A549 (cell line): ENCODE measurements around the gene GAGE1. TPM values are rescaled to one million over a fixed set of nuclear protein-coding genes. Genes with fewer than 3 reads are reported as not detected.

Experiments
- ATAC-seq, 2 experiments: fragments of 200-7000 bp in 1 of 2; fragments of >200 bp in 1 of 2; cut with Nextera tagmentation in 1 of 2; cut with Tn5 transposase in 1 of 2; 3 replicates each; pipeline versions ENCODE4 v1.8.0 to v1.9.1; 2018 to 2020; ENCODE audit warnings: mild to moderate bottlenecking in 1 of 2, moderate library complexity in 1 of 2
- CTCF ChIA-PET: fragments of 300-600 bp; sonication (Branson Sonifier 250); formaldehyde crosslinking; extraction: SDS; loops from one replicate; lab custom pipeline; 2021; ENCODE audit warnings: antibody characterized with exemption, inconsistent platforms; lab: Yijun Ruan, JAX
- POLR2A ChIA-PET: fragments of 350-600 bp; formaldehyde crosslinking; extraction: SDS; loops from one replicate; lab custom pipeline; 2021; ENCODE audit warnings: antibody characterized with exemption, inconsistent platforms; lab: Yijun Ruan, JAX
- DNase-seq, 2 experiments: peaks; one replicate each; pipeline versions ENCODE4 v3.0.0 to v3.0.0-alpha.2; 2011 to 2016; ENCODE audit warnings: low read depth in 1 of 2, low spot score in 1 of 2
- FAIRE-seq: peaks from 2 replicates; lab custom pipeline; 2011; peaks lifted over from hg19 to GRCh38; lab: Jason Lieb, UNC
- H3K27ac ChIP-seq, 2 experiments: fragments of >200 bp; sonication (Bioruptor Twin); formaldehyde crosslinking; 3 replicates each; pipeline ENCODE4 v1.5.1; 2016 to 2017
- H3K4me1 ChIP-seq: fragments of >200 bp; sonication (Bioruptor Twin); formaldehyde crosslinking; 3 replicates; pipeline ENCODE4 v1.6.1; 2016
- H3K4me2 ChIP-seq: fragments of >200 bp; sonication (Bioruptor Twin); formaldehyde crosslinking; 3 replicates; pipeline ENCODE4 v1.6.1; 2016
- H3K4me3 ChIP-seq: fragments of >200 bp; sonication (Bioruptor Twin); formaldehyde crosslinking; 3 replicates; pipeline ENCODE4 v1.5.1; 2016
- H3K9me3 ChIP-seq: fragments of >200 bp; sonication (Bioruptor Twin); formaldehyde crosslinking; 3 replicates; pipeline ENCODE4 v1.6.1; 2016
- BCL3 ChIP-seq: fragments of >200 bp; sonication (Bioruptor Twin); formaldehyde crosslinking; IDR thresholded peaks from 3 replicates; pipeline ENCODE4 v1.6.1; 2016
- BHLHE40 ChIP-seq: IDR thresholded peaks from 2 replicates; pipeline ENCODE4 v1.6.1; 2012; ENCODE audit warnings: low read depth, low read length, inconsistent platforms
- CBX2 ChIP-seq: fragments of 200-600 bp; sonication (generic); IDR thresholded peaks from 2 replicates; pipeline ENCODE4 v1.6.1; 2016; ENCODE audit warnings: low read depth, mild to moderate bottlenecking, borderline replicate concordance
- CHD4 ChIP-seq: fragments of 200-600 bp; sonication (generic); IDR thresholded peaks from 2 replicates; pipeline ENCODE4 v1.6.1; 2016; ENCODE audit warnings: antibody characterized with exemption, mild to moderate bottlenecking, borderline replicate concordance
- E2F6 ChIP-seq: IDR thresholded peaks from 2 replicates; pipeline ENCODE4 v1.6.1; 2012; ENCODE audit warnings: low read depth, borderline replicate concordance
- HES2 ChIP-seq: fragments of >200 bp; sonication (Bioruptor Twin); formaldehyde crosslinking; IDR thresholded peaks from 2 replicates; pipeline ENCODE4 v1.6.1; 2016
- HOXB13 ChIP-seq: fragments of 250-450 bp; sonication (Bioruptor Pico); IDR thresholded peaks from 2 replicates; pipeline ENCODE4 v1.5.0; 2020; ENCODE audit warnings: low read depth, mild to moderate bottlenecking, moderate library complexity
- JUNB ChIP-seq: fragments of >200 bp; sonication (Bioruptor Twin); formaldehyde crosslinking; IDR thresholded peaks from 2 replicates; pipeline ENCODE4 v1.6.1; 2016
- KDM1A ChIP-seq: fragments of 200-600 bp; sonication (generic); IDR thresholded peaks from 2 replicates; pipeline ENCODE4 v1.6.1; 2016; ENCODE audit warnings: low read depth, mild to moderate bottlenecking
- MAX ChIP-seq: IDR thresholded peaks from 2 replicates; pipeline ENCODE4 v1.6.1; 2012
- MYC ChIP-seq: IDR thresholded peaks from 2 replicates; pipeline ENCODE4 v1.6.1; 2012; ENCODE audit warnings: mild to moderate bottlenecking, inconsistent platforms, low read length, improper control_type of control experiment, borderline replicate concordance
- PBX3 ChIP-seq: IDR thresholded peaks from 2 replicates; pipeline ENCODE4 v1.6.1; 2012
- RAD21 ChIP-seq, 2 experiments: fragments of >200 bp in 1 of 2; sonication (Bioruptor Twin) in 1 of 2; formaldehyde crosslinking in 1 of 2; IDR thresholded peaks in 1 of 2; conservative IDR thresholded peaks in 1 of 2; 2 replicates in 1 of 2; 3 replicates in 1 of 2; pipeline ENCODE4 v1.6.1; 2012 to 2018; ENCODE audit warnings: inconsistent platforms in 1 of 2
- WGBS: methylation state at CpG from one replicate; pipeline ENCODE4 v1.1.6; 2017; ENCODE audit errors: missing lambda C conversion rate; 5-methylcytosine and 5-hydroxymethylcytosine counted together
- polyA plus RNA-seq, 4 experiments: library from polyadenylated mRNA; depleted of rRNA in 3 of 4; stranded (reverse); fragments of >200 nt; fragmentation: RNase III in 1 of 4; extraction: RNeasy Plus Mini Kit Qiagen cat#74134 plus additional on column Dnase treatment in 1 of 4; gene quantifications; 2 replicates in 3 of 4; 3 replicates in 1 of 4; pipeline ENCODE4 v1.2.3, GENCODE V29; 2011 to 2017

GAGE1 gene
- polyA plus RNA-seq, 2 of the 4 experiments (the other 2 are of a cell fraction) = not detected

GRCh38 chrX:49644991-49645637, 46.3 kb downstream of the GAGE1 start:
- TF ChIP-seq BCL3 = no peak
- no peak for TF ChIP-seq MAX
- no peak for TF ChIP-seq RAD21 (conservative IDR thresholded peaks at IDR 0.05 in 1 of 2, IDR thresholded peaks at IDR 0.05 in 1 of 2)
- TF ChIP-seq MYC = no peak
- no peak for TF ChIP-seq PBX3
- TF ChIP-seq E2F6 = no peak
- no peak for TF ChIP-seq JUNB
- TF ChIP-seq CBX2 = no peak
- CTCF ChIA-PET = no interaction called here
- H3K27ac ChIP-seq = no peak overlapping the region
- no peaks in the 10 kb centered on the region for H3K4me1 ChIP-seq
- no peak for FAIRE-seq
- H3K4me2 ChIP-seq = no peak overlapping the region
- no peak for DNase-seq
- no peaks in the 10 kb centered on the region for H3K9me3 ChIP-seq
- no peak for ATAC-seq
- WGBS = 4% methylated on average over 3 of the region's 8 CpGs
- POLR2A ChIA-PET = no interaction called here
- H3K4me3 ChIP-seq = no peak overlapping the region

GRCh38 chrX:49656533-49656932, 57.7 kb downstream of the GAGE1 start:
- DNase-seq (no peak), ATAC-seq (no peak), FAIRE-seq (peak; percentile 67)
- Histone ChIP-seq H3K4me2 (no peak overlapping the region), H3K4me1 (no peaks in the 10 kb centered on the region), H3K4me3 (no peak overlapping the region), H3K9me3 (no peaks in the 10 kb centered on the region), H3K27ac (no peak overlapping the region)
- ChIA-PET CTCF (no interaction called here), POLR2A (no interaction called here)
- WGBS = 10% methylated on average over 3 of the region's 3 CpGs
- TF ChIP-seq CHD4 = no peak
- TF ChIP-seq HOXB13 = no peak
- no peak for TF ChIP-seq HES2
- TF ChIP-seq KDM1A = no peak
- no peak for TF ChIP-seq BHLHE40

Other genes starting within 250 kb of the GAGE1 start
- not detected in 2 replicates for gene GAGE12C, start 66.8 kb upstream of the GAGE1 start, polyA plus RNA-seq (2011; rRNA removed)
- not detected in 3 replicates for gene GAGE12C, start 66.8 kb upstream of the GAGE1 start, polyA plus RNA-seq (2017; fragmentation: RNase III; extraction: RNeasy Plus Mini Kit Qiagen cat#74134 plus additional on column Dnase treatment)
- not detected in 2 replicates for gene GAGE12D, start 57.3 kb upstream of the GAGE1 start, polyA plus RNA-seq (2011; rRNA removed)
- gene GAGE12D, start 57.3 kb upstream of the GAGE1 start, polyA plus RNA-seq (2017; fragmentation: RNase III; extraction: RNeasy Plus Mini Kit Qiagen cat#74134 plus additional on column Dnase treatment) = not detected in 3 replicates
- not detected in 2 replicates for gene GAGE12E, start 47.7 kb upstream of the GAGE1 start, polyA plus RNA-seq (2011; rRNA removed)
- gene GAGE12E, start 47.7 kb upstream of the GAGE1 start, polyA plus RNA-seq (2017; fragmentation: RNase III; extraction: RNeasy Plus Mini Kit Qiagen cat#74134 plus additional on column Dnase treatment) = not detected in 3 replicates
- not detected in 2 replicates for gene GAGE12F, start 38.2 kb upstream of the GAGE1 start, polyA plus RNA-seq (2011; rRNA removed)
- gene GAGE12F, start 38.2 kb upstream of the GAGE1 start, polyA plus RNA-seq (2017; fragmentation: RNase III; extraction: RNeasy Plus Mini Kit Qiagen cat#74134 plus additional on column Dnase treatment) = not detected in 3 replicates
- not detected in 2 replicates for gene GAGE12G, start 28.6 kb upstream of the GAGE1 start, polyA plus RNA-seq (2011; rRNA removed)
- gene GAGE12G, start 28.6 kb upstream of the GAGE1 start, polyA plus RNA-seq (2017; fragmentation: RNase III; extraction: RNeasy Plus Mini Kit Qiagen cat#74134 plus additional on column Dnase treatment) = not detected in 3 replicates
- not detected in 2 replicates for gene GAGE12H, start 19.1 kb upstream of the GAGE1 start, polyA plus RNA-seq (2011; rRNA removed)
- gene GAGE12H, start 19.1 kb upstream of the GAGE1 start, polyA plus RNA-seq (2017; fragmentation: RNase III; extraction: RNeasy Plus Mini Kit Qiagen cat#74134 plus additional on column Dnase treatment) = not detected in 3 replicates
- not detected in 2 replicates for gene GAGE2A, start 9.5 kb upstream of the GAGE1 start, polyA plus RNA-seq (2011; rRNA removed)
- not detected in 3 replicates for gene GAGE2A, start 9.5 kb upstream of the GAGE1 start, polyA plus RNA-seq (2017; fragmentation: RNase III; extraction: RNeasy Plus Mini Kit Qiagen cat#74134 plus additional on column Dnase treatment)
- 0.17 and 0.26 TPM in 2 replicates for gene PAGE1, start 97.0 kb downstream of the GAGE1 start, polyA plus RNA-seq (2011; rRNA removed)
- 0.16 TPM in 1 of 3 replicates, not detected in the others for gene PAGE1, start 97.0 kb downstream of the GAGE1 start, polyA plus RNA-seq (2017; fragmentation: RNase III; extraction: RNeasy Plus Mini Kit Qiagen cat#74134 plus additional on column Dnase treatment)
- not detected in 2 replicates for gene PAGE4, start 230.3 kb downstream of the GAGE1 start, polyA plus RNA-seq (2011; rRNA removed)
- not detected in 3 replicates for gene PAGE4, start 230.3 kb downstream of the GAGE1 start, polyA plus RNA-seq (2017; fragmentation: RNase III; extraction: RNeasy Plus Mini Kit Qiagen cat#74134 plus additional on column Dnase treatment)